Activated T-helper 17 cell treated with anti-CD3 and anti-CD28 coated beads, Interleukin-2, amount 50 U/mL, for 72 hours (primary cell): ENCODE measurements around the gene INPP5D. TPM values are rescaled to one million over a fixed set of nuclear protein-coding genes. Genes with fewer than 3 reads are reported as not detected.
"Not testable (repeated sequence)": the region's sequence is repeated elsewhere in the genome, so short reads cannot be mapped to it uniquely, and the experiment has no call there.

Source experiments
- ATAC-seq: fragments of 150-1000 bp; cut with Tn5 transposase; replicated peaks from 2 replicates; pipeline ENCODE4 v1.10.0; 2021; ENCODE audit warnings: mild to moderate bottlenecking, moderate library complexity
- H3K27ac Mint-ChIP-seq: one replicate; pipeline ENCODE4 v1.8.0; 2022; ENCODE audit warnings: mixed read lengths
- H3K27me3 Mint-ChIP-seq: one replicate; pipeline ENCODE4 v1.8.0; 2022; ENCODE audit warnings: mixed read lengths
- H3K36me3 Mint-ChIP-seq: one replicate; pipeline ENCODE4 v1.8.0; 2022; ENCODE audit warnings: low read depth, mild to moderate bottlenecking, mixed read lengths
- H3K4me1 Mint-ChIP-seq: one replicate; pipeline ENCODE4 v1.8.0; 2022; ENCODE audit warnings: mixed read lengths
- H3K4me3 Mint-ChIP-seq: one replicate; pipeline ENCODE4 v1.8.0; 2022; ENCODE audit warnings: mild to moderate bottlenecking, mixed read lengths
- H3K9me3 Mint-ChIP-seq: one replicate; pipeline ENCODE4 v1.8.0; 2022; ENCODE audit warnings: mixed read lengths
- total RNA-seq, 2 donors: library from RNA; stranded (reverse); gene quantifications; one replicate each; pipeline ENCODE4 v1.2.3, GENCODE V29; 2022

INPP5D gene
- total RNA-seq, 2 donors from 2014 or later: 81.6 to 89.8 TPM

GRCh38 chr2:233198026-233198425 is 137.9 kb downstream of the INPP5D start:
- H3K4me1 Mint-ChIP-seq: no peaks in the 10 kb centered on the region
- H3K4me3 Mint-ChIP-seq: no peak overlapping the region
- no peaks in the 10 kb centered on the region for H3K27me3 Mint-ChIP-seq
- peak overlapping the region; percentile 53 for H3K27ac Mint-ChIP-seq
- ATAC-seq: no peak
- peaks cover 96% of the 10 kb centered on the region for H3K36me3 Mint-ChIP-seq
- no peaks in the 10 kb centered on the region for H3K9me3 Mint-ChIP-seq

DNA sequence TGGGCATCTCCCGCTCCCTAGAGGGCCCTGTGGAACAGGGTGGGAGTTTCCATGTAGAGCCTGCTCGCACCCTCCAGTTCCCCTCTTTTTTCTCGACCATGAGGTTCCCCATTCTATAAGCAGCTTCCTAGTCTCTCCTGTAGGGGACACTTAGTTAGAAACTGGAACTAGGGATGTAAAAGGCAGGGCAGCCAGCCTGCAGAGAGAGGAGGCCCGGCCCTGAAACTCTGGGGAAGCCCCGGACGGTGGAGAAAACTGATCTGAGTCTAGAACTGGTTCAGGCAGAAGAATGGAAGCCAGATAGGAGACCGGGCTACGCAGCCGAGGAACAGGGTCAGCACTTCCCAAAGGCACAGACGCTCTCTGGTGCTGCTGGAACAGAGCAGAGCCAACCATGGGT is 139.7 kb downstream of the INPP5D start:
- Mint-ChIP-seq H3K9me3 (no peaks in the 10 kb centered on the region), H3K27me3 (no peaks in the 10 kb centered on the region), H3K27ac (no peak overlapping the region), H3K4me3 (no peak overlapping the region), H3K36me3 (peaks cover 96% of the 10 kb centered on the region), H3K4me1 (no peaks in the 10 kb centered on the region)
- no peak for ATAC-seq

DNA sequence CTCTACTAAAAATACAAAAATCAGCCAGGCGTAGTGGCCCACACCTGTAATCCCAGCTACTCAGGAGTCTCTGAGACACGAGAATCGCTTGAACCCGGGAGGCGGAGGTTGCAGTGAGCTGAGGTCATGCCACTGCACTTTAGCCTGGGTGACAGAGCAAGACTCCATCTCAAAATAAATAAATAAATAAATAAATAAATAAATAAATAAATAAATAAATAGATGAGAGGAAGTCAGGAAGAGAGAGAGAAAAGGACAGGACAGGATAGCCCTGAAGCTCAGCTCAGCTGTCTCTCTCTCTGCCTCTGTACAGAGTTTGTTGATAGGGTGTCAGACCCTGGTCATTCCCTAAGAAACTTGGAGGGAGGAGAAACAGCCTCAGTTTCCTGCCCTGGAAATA is 140.6 kb downstream of the INPP5D start:
- not testable (repeated sequence) for H3K27ac Mint-ChIP-seq, H3K27me3 Mint-ChIP-seq, H3K9me3 Mint-ChIP-seq, ATAC-seq, H3K4me1 Mint-ChIP-seq, H3K4me3 Mint-ChIP-seq
- H3K36me3 Mint-ChIP-seq: peaks cover 93% of the 10 kb centered on the region

GRCh38 chr2:233201258-233202013 is 141.3 kb downstream of the INPP5D start:
- ATAC-seq: no peak
- H3K27ac Mint-ChIP-seq: peak overlapping the region; percentile 59
- H3K27me3 Mint-ChIP-seq: no peaks in the 10 kb centered on the region
- H3K4me1 Mint-ChIP-seq: no peaks in the 10 kb centered on the region
- no peak overlapping the region for H3K4me3 Mint-ChIP-seq
- H3K36me3 Mint-ChIP-seq: peaks cover 89% of the 10 kb centered on the region
- H3K9me3 Mint-ChIP-seq: no peaks in the 10 kb centered on the region

- Mint-ChIP-seq H3K36me3 (peaks cover 85% of the 10 kb centered on the region), H3K27ac (peak overlapping the region; percentile 38), H3K9me3 (no peaks in the 10 kb centered on the region), H3K4me1 (no peaks in the 10 kb centered on the region), H3K27me3 (no peaks in the 10 kb centered on the region), H3K4me3 (no peak overlapping the region)
- no peak for ATAC-seq
Measured at GRCh38 chr2:233202531-233202944, 142.4 kb downstream of the INPP5D start.

DNA sequence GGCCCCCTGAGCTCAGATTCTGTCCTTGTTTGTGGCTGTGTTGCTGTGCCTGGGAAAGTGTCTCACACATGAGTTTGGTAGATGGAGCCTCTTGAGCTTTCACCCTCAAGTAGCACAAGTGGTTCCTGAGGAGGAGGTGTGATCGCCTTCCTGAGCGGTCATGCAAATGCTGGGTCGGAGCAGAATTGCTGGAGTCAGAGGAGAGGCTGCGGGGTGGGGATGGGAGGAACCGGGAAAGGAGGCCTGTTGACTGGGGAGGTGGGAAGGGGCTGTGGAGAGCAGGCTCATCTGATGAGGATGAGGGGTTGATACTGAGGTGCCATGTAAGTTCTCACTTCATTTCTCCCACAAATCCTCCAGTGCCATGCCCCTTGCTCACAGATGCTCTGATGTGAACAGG is 142.9 kb downstream of the INPP5D start:
- Mint-ChIP-seq H3K4me3 (no peak overlapping the region), H3K9me3 (no peaks in the 10 kb centered on the region), H3K27me3 (no peaks in the 10 kb centered on the region), H3K27ac (peak overlapping the region; percentile 38), H3K36me3 (peaks cover 83% of the 10 kb centered on the region), H3K4me1 (no peaks in the 10 kb centered on the region)
- no peak for ATAC-seq

GRCh38 chr2:233204286-233204936 is 144.3 kb downstream of the INPP5D start:
- H3K4me1 Mint-ChIP-seq: peaks cover 6% of the 10 kb centered on the region
- H3K36me3 Mint-ChIP-seq: peaks cover 72% of the 10 kb centered on the region
- no peak overlapping the region for H3K27ac Mint-ChIP-seq
- H3K4me3 Mint-ChIP-seq: no peak overlapping the region
- ATAC-seq: no peak
- no peaks in the 10 kb centered on the region for H3K9me3 Mint-ChIP-seq
- no peaks in the 10 kb centered on the region for H3K27me3 Mint-ChIP-seq

DNA sequence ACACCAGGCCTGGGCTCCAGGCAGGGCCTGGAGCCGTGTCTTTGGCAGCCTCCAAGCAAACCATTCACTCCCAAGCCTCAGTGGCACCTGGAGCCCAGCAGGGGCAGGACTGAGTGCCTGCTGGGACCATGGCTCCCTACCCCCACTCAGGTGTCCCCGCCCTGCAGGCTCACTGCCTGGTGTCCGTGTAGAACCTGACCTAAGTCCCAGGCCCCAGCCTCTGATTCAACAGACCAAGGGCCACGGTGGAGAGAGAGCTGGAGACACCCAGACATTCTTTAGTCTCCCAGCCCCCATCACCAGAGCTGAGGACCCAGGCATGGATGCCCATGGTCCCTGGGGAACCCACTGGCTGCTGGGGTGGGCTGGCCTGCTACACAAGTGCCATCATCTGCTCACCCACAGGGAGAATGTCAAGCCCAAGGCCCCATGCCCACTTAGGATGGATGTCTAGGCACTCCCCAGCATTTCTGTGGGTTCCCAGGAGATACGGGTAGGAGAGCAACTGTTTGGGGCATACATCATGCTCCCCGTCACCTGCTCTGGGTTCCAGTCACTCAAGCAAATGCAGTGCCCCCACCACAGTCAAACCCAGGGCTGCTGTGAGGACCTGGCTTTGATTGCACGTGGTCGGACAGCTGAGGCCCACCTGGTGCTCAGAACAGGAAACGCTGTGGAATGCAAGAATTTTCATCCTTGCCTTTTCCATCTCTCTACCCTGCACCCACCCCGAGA is 148.4 kb downstream of the INPP5D start:
- Mint-ChIP-seq H3K4me3 (no peak overlapping the region), H3K4me1 (peaks cover 10% of the 10 kb centered on the region), H3K36me3 (peaks cover 32% of the 10 kb centered on the region), H3K27ac (peak overlapping the region; percentile 57), H3K9me3 (no peaks in the 10 kb centered on the region), H3K27me3 (no peaks in the 10 kb centered on the region)
- no peak for ATAC-seq

DNA sequence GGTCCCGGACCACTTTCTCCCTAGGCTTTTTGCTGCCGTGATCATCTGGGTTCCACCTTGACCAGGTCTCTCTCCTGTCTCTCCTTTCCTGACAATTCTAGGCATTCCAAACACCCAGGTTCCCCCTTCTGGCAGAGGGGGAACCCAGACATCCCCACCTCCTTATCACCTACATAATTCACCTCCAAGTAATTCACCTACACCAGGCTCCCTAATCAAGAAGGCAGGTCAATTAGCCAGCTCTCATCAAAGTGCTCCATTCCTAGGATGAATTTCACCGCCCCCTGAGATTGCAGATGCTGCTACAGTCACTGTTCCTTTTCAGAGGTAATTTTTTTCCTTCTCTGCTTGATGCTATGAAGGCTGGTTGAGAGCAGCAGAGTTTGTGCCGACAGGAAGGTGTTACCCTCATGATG is 149.0 kb downstream of the INPP5D start:
- no peaks in the 10 kb centered on the region for H3K27me3 Mint-ChIP-seq
- H3K4me3 Mint-ChIP-seq: no peak overlapping the region
- H3K9me3 Mint-ChIP-seq: no peaks in the 10 kb centered on the region
- peaks cover 10% of the 10 kb centered on the region for H3K4me1 Mint-ChIP-seq
- peaks cover 26% of the 10 kb centered on the region for H3K36me3 Mint-ChIP-seq
- H3K27ac Mint-ChIP-seq: peak overlapping the region; percentile 57
- ATAC-seq: no peak

- H3K9me3 Mint-ChIP-seq: no peaks in the 10 kb centered on the region
- ATAC-seq: peak; percentile 52
- H3K4me1 Mint-ChIP-seq: peaks cover 10% of the 10 kb centered on the region
- H3K27ac Mint-ChIP-seq: peak overlapping the region; percentile 57
- no peaks in the 10 kb centered on the region for H3K27me3 Mint-ChIP-seq
- H3K36me3 Mint-ChIP-seq: peaks cover 21% of the 10 kb centered on the region
- H3K4me3 Mint-ChIP-seq: no peak overlapping the region
Measured at GRCh38 chr2:233209533-233210171, 149.5 kb downstream of the INPP5D start.

- H3K9me3 Mint-ChIP-seq: no peaks in the 10 kb centered on the region
- H3K36me3 Mint-ChIP-seq: peaks cover 17% of the 10 kb centered on the region
- H3K27me3 Mint-ChIP-seq: no peaks in the 10 kb centered on the region
- peak overlapping the region; percentile 61 for H3K27ac Mint-ChIP-seq
- no peak for ATAC-seq
- peaks cover 10% of the 10 kb centered on the region for H3K4me1 Mint-ChIP-seq
- H3K4me3 Mint-ChIP-seq: no peak overlapping the region
Measured at GRCh38 chr2:233210281-233210680, 150.1 kb downstream of the INPP5D start.

DNA sequence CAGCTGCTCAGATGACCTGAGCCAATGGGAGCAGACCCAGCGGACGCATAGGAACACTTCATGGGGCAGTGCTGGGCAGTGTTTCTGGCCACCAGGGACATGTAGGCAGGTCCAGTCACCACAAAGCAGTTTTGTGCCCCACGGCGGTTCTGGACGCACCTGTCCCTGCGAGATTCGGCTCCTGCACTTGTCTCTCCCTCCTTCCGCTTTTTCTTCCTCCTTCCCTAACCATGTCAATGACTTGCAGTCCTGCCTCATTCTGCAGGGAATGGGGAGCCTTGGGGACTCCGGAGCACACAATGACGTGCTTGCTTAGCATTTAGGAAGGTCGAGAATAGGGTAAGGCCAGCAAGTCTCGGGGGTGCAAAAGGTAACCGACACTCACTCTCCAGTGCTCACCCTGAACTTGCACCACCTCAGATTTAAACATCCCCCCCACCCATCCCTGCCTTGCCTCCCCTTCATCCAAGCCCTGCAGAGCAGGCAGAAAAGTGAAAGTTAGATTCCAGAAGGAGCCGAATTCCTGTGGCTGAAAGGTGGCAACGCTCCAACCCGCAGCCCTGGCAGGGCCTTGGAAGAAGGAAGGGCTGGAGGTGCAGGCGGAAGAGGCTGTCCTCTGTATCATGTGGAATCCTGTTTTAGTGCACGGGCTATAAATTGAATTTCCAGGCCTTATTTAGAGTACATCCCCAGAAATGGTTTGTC is 150.9 kb downstream of the INPP5D start:
- peaks cover 10% of the 10 kb centered on the region for H3K36me3 Mint-ChIP-seq
- H3K9me3 Mint-ChIP-seq: no peaks in the 10 kb centered on the region

DNA sequence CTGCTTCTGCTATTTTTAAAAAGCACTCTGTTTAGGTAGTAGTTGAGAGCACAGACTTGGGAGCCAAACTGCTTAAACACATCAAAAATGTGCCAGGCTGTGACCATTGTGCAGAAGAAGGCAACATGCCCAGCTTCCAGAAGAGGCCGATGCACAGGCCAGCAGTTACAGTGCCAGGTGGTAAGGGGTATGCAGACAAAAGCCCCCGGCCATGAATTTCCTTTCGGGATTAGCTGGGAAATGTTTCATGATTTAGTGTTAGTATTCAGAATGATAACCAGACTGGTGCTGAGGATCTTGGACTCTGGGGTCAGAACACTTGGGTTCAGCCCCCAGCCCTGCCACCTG is 151.4 kb downstream of the INPP5D start:
- Mint-ChIP-seq H3K27ac (no peak overlapping the region), H3K9me3 (no peaks in the 10 kb centered on the region), H3K27me3 (no peaks in the 10 kb centered on the region), H3K4me1 (peaks cover 10% of the 10 kb centered on the region), H3K4me3 (no peak overlapping the region), H3K36me3 (peaks cover 9% of the 10 kb centered on the region)
- no peak for ATAC-seq

More for the DNA sequence above, 150.9 kb downstream of the INPP5D start:
- Mint-ChIP-seq H3K27ac (peak overlapping the region; percentile 61), H3K4me3 (no peak overlapping the region), H3K4me1 (peaks cover 10% of the 10 kb centered on the region), H3K27me3 (no peaks in the 10 kb centered on the region)
- no peak for ATAC-seq

DNA sequence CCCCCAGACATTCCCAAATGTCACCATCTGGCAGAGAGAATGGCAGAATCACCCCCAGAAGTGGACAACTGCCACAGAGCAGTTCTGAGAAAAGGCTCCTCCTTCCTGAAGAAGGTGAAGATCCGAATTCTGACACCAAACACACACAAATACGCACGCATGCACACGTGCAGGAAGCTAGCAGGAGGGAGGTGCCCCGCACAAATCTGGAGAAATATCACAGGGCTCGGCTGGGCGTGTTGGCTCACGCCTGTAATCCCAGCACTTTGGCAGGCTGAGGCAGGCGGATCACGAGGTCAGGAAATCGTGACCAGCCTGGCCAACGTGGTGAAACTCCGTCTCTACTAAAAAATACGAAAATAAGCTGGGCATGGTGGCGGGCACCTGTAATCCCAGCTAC is 152.9 kb downstream of the INPP5D start:
- no peaks in the 10 kb centered on the region for H3K27me3 Mint-ChIP-seq

More for the DNA sequence above, 152.9 kb downstream of the INPP5D start:
- H3K36me3 Mint-ChIP-seq: no peaks in the 10 kb centered on the region
- peaks cover 10% of the 10 kb centered on the region for H3K4me1 Mint-ChIP-seq
- no peak for ATAC-seq
- no peak overlapping the region for H3K27ac Mint-ChIP-seq
- H3K4me3 Mint-ChIP-seq: no peak overlapping the region
- H3K9me3 Mint-ChIP-seq: no peaks in the 10 kb centered on the region
